CD4-positive, CD25-positive, alpha-beta regulatory T cell (primary cell): ENCODE measurements around the gene KCNT1. TPM values are rescaled to one million over a fixed set of nuclear protein-coding genes. Genes with fewer than 3 reads are reported as not detected.

Experiments
- ATAC-seq, 2 donors: fragments of 150-1000 bp; cut with Tn5 transposase; one replicate each; pipeline ENCODE4 v1.10.0; 2021; ENCODE audit warnings: low read depth in 2 of 2, moderate number of reproducible peaks in 2 of 2, moderate library complexity in 1 of 2
- DNase-seq, 3 donors: peaks; one replicate each; pipeline versions ENCODE4 v3.0.0 to v3.0.0-alpha.2; 2012 to 2022; ENCODE audit warnings: mixed read lengths in 1 of 3
- H3K27ac ChIP-seq: one replicate; pipeline ENCODE4 v1.7.0; 2013; ENCODE audit warnings: mild to moderate bottlenecking, low read length; ENCODE audit not compliant: insufficient read depth, poor library complexity, severe bottlenecking
- H3K27me3 ChIP-seq: one replicate; pipeline ENCODE4 v1.7.0; 2013; ENCODE audit warnings: low read length; ENCODE audit not compliant: control insufficient read depth, insufficient read depth
- H3K36me3 ChIP-seq: one replicate; pipeline ENCODE4 v1.7.0; 2013; ENCODE audit warnings: mild to moderate bottlenecking, low read length, moderate library complexity; ENCODE audit not compliant: control insufficient read depth, insufficient read depth
- H3K4me1 ChIP-seq: 2 replicates; pipeline ENCODE4 v1.7.0; 2013; ENCODE audit warnings: mild to moderate bottlenecking, low read length; ENCODE audit not compliant: insufficient read depth, control insufficient read depth, poor library complexity, severe bottlenecking
- H3K4me3 ChIP-seq: one replicate; pipeline ENCODE4 v1.7.0; 2013; ENCODE audit warnings: low read depth, mild to moderate bottlenecking, low read length, moderate library complexity
- H3K9me3 ChIP-seq, 2 experiments: 1 replicate in 1 of 2; 2 replicates in 1 of 2; pipeline ENCODE4 v1.7.0; 2013; ENCODE audit warnings: low read length in 2 of 2, mild to moderate bottlenecking in 1 of 2, moderate library complexity in 1 of 2; ENCODE audit not compliant: control insufficient read depth in 2 of 2
- H3K27ac Mint-ChIP-seq, 3 donors: one replicate each; pipeline ENCODE4 v1.8.0; 2020 to 2022; ENCODE audit warnings: mild to moderate bottlenecking in 3 of 3, mixed read lengths in 3 of 3, moderate library complexity in 2 of 3
- H3K27me3 Mint-ChIP-seq: one replicate; pipeline ENCODE4 v1.8.0; 2022; ENCODE audit warnings: mild to moderate bottlenecking, mixed read lengths
- H3K36me3 Mint-ChIP-seq: one replicate; pipeline ENCODE4 v1.8.0; 2020; ENCODE audit warnings: mixed read lengths
- H3K4me1 Mint-ChIP-seq, 4 donors: one replicate each; pipeline ENCODE4 v1.8.0; 2020 to 2022; ENCODE audit warnings: mixed read lengths in 4 of 4, mild to moderate bottlenecking in 1 of 4
- H3K4me3 Mint-ChIP-seq, 4 donors: one replicate each; pipeline ENCODE4 v1.8.0; 2020 to 2022; ENCODE audit warnings: mild to moderate bottlenecking in 4 of 4, mixed read lengths in 4 of 4, moderate library complexity in 3 of 4
- H3K9me3 Mint-ChIP-seq, 7 donors: one replicate each; pipeline ENCODE4 v1.8.0; 2020 to 2022; ENCODE audit warnings: mixed read lengths in 7 of 7, mild to moderate bottlenecking in 3 of 7, moderate library complexity in 2 of 7
- polyA plus RNA-seq, 4 donors: library from polyadenylated mRNA; unstranded; fragments of 300-500 nt; fragmentation: Illumina TruSeq; gene quantifications; one replicate each; pipeline ENCODE4 v1.2.3, GENCODE V29; 2021
- total RNA-seq: library from RNA; stranded (reverse); gene quantifications from one replicate; pipeline ENCODE4 v1.2.3, GENCODE V29; 2022

The KCNT1 gene
- total and polyA plus RNA-seq, 5 donors from 2014 or later = not detected

DNA sequence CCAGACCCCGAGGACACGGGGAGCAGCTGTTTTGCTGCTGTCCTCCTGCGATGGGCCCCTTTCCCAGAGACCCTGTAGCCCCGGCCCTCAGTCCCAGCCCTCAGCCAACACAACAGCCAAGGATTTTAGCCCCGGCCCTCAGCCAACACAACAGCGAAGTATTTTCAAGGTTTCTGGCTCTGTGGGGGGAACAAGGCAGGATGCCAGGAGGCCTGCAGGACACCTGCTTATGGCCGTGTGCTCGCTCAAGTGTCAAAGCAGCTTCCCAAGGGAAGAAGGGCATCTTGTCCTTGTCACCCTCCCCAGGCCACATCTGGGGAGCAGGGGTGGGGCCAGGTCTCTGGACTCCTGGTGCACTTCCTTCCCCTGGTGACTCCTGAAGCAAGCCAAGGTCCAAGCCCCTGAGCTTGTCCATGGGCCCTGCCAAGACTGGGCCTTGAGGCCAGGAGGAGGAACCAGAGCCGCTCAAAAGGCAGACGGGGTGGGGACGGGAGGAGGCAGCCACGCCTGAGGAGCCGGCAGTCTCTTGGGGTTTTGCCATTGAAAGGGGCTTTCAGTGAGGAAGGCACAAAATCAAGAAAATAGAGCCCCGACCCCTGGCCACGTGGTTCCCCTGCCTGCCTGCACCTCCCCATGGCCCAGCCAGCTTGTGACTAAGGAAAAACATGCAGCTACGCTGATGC lies 10.8 kb downstream of the KCNT1 start:
- H3K4me1 Mint-ChIP-seq = no peaks in the 10 kb centered on the region
- H3K4me3 Mint-ChIP-seq = no peak overlapping the region
- peaks cover 26% of the 10 kb centered on the region for H3K27me3 Mint-ChIP-seq
- H3K36me3 Mint-ChIP-seq = no peaks in the 10 kb centered on the region
- H3K4me3 ChIP-seq = no peak overlapping the region
- H3K4me1 ChIP-seq = no peaks in the 10 kb centered on the region
- peaks cover 0 to 1% (median 0%) of the 10 kb centered on the region in 7 donors for H3K9me3 Mint-ChIP-seq
- ATAC-seq = no peak
- H3K27ac Mint-ChIP-seq = no peak overlapping the region
- no peaks in the 10 kb centered on the region for H3K36me3 ChIP-seq
- DNase-seq = no peak
- H3K9me3 ChIP-seq = no peaks in the 10 kb centered on the region
- H3K27me3 ChIP-seq = no peaks in the 10 kb centered on the region
- no peak overlapping the region for H3K27ac ChIP-seq

DNA sequence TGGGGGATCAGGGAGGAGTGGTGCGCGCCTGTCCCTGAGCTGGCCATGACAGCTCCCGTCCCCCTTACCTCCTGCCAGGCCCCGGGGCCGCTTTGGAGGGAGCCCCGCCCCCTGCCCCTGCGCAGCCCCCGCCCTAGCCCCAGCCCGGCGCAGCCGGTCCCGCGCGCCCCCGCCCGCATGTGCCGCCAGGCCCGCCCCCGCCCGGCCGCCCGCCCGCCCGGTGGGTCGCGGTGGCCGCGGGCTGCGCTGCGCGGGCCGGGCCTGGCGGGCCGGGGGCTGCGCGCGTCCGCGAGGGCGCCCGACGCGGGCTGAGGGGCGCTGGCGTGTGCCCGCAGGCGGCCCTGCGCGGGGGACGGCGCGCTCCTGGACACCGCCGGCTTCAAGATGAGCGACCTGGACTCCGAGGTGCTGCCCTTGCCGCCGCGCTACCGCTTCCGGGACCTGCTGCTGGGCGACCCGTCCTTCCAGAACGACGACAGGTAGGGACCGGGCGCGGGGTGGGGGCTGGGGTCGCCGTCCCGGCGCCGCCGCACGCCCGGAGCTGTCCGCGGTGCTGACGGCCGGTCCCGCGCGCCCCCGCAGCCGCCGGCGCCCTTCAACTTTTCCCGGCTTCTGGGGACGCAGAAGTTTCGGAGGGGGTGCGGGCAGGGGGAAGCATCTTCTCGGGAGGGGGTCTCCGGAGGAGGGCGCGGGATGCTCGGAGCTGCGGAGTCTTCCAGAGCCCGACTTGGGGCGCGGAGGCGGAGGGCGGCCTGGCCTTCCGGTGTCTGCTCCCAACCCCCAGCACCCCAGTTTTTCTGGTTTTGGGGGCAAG lies 12.5 kb downstream of the KCNT1 start:
- Histone ChIP-seq H3K27ac (no peak overlapping the region), H3K4me1 (no peaks in the 10 kb centered on the region), H3K4me3 (no peak overlapping the region), H3K9me3 (no peaks in the 10 kb centered on the region), H3K36me3 (no peaks in the 10 kb centered on the region), H3K27me3 (no peaks in the 10 kb centered on the region)
- Mint-ChIP-seq H3K36me3 (no peaks in the 10 kb centered on the region), H3K27me3 (peaks cover 26% of the 10 kb centered on the region), H3K4me3 (no peak overlapping the region), H3K4me1 (no peaks in the 10 kb centered on the region), H3K27ac (no peak overlapping the region), H3K9me3 (peaks cover 0 to 1% (median 0%) of the 10 kb centered on the region in 7 donors)
- no peak for ATAC-seq
- DNase-seq = no peak

DNA sequence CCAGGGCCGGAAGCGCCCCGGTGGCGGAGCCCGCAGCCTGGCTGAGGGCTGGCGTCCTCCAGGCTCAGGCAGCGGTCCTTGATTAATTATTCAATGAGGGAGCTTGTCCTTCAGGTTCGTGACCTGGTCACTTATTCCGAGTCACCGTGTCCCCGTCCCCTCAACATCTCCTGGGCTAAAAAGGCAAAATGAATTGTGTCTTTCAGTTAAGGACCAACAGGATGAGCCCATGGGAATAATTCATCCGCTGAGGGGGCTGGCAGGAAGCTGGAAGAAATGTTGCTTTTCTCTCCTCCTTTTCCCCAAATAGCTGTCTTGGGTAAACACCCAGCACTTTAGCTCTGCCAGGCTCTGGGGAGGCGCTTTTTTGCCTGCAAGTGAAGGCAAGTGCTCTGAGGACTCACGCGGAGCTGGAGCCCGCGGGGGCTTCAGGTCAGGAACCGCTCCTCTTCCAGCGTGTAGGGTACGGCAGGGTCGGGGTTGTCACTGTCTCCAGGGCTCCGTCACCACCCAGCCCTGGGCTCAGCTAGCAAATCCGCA lies 13.1 kb downstream of the KCNT1 start:
- Mint-ChIP-seq H3K4me3 (no peak overlapping the region), H3K4me1 (no peaks in the 10 kb centered on the region), H3K36me3 (no peaks in the 10 kb centered on the region), H3K9me3 (peaks cover 0 to 1% (median 0%) of the 10 kb centered on the region in 7 donors), H3K27me3 (peaks cover 26% of the 10 kb centered on the region), H3K27ac (no peak overlapping the region)
- no peaks in the 10 kb centered on the region for H3K36me3 ChIP-seq
- no peak overlapping the region for H3K4me3 ChIP-seq
- H3K4me1 ChIP-seq = no peaks in the 10 kb centered on the region
- no peak overlapping the region for H3K27ac ChIP-seq
- no peaks in the 10 kb centered on the region for H3K9me3 ChIP-seq
- DNase-seq (no peak), ATAC-seq (no peak)
- H3K27me3 ChIP-seq = no peaks in the 10 kb centered on the region

DNA sequence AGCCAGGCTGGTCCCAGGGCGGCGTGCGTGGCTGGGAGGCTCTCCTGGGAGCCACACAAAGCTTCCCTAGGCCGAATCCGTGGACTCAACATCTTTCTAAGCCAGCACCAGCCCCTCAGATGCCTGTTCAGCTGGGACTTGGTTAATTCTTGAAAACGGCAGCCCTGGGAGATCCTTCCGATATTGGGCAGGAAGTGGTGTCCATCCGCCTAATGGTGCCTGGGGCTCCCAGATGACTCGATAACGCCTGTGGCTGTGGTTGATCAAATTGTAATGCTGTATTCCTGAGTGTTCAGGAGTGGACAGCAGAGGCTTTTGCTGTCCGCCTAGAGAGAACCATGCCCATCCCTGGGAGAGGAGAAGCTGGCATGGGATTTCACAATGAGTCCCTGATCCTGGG lies 14.1 kb downstream of the KCNT1 start:
- no peak for DNase-seq

DNA sequence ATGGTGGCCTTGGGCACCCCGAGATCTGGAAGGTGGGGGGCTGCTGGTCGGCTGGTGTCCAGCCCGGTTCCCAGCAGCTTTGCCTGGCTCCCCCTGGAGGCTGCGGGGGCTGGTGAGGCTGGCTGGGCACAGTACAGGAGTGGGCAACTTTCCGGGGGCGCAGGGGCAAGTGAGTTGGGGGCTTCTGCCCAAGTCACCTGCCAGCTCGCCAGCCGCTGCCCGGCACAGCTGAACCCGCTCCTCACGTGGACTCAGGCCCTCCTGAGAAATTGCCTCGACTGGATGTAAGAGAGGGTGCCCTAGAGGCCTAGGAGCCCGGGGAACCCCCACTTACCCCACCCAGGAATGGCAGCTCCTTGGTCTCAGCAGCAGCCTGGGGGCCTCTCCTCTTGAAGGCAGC lies 15.4 kb downstream of the KCNT1 start:
- Mint-ChIP-seq H3K36me3 (no peaks in the 10 kb centered on the region), H3K27ac (no peak overlapping the region), H3K9me3 (peaks cover 0 to 1% (median 0%) of the 10 kb centered on the region in 7 donors), H3K4me1 (no peaks in the 10 kb centered on the region), H3K4me3 (no peak overlapping the region), H3K27me3 (peaks cover 23% of the 10 kb centered on the region)
- Histone ChIP-seq H3K4me1 (no peaks in the 10 kb centered on the region), H3K27me3 (no peaks in the 10 kb centered on the region), H3K36me3 (no peaks in the 10 kb centered on the region), H3K9me3 (no peaks in the 10 kb centered on the region), H3K4me3 (no peak overlapping the region), H3K27ac (no peak overlapping the region)
- ATAC-seq (no peak), DNase-seq (no peak)

More for the DNA sequence above, 14.1 kb downstream of the KCNT1 start:
- Mint-ChIP-seq H3K4me1 (no peaks in the 10 kb centered on the region), H3K9me3 (peaks cover 0 to 1% (median 0%) of the 10 kb centered on the region in 7 donors), H3K4me3 (no peak overlapping the region), H3K27me3 (peaks cover 26% of the 10 kb centered on the region), H3K36me3 (no peaks in the 10 kb centered on the region), H3K27ac (no peak overlapping the region)
- Histone ChIP-seq H3K4me3 (no peak overlapping the region), H3K4me1 (no peaks in the 10 kb centered on the region), H3K27me3 (no peaks in the 10 kb centered on the region), H3K36me3 (no peaks in the 10 kb centered on the region), H3K9me3 (no peaks in the 10 kb centered on the region), H3K27ac (no peak overlapping the region)
- ATAC-seq = no peak

DNA sequence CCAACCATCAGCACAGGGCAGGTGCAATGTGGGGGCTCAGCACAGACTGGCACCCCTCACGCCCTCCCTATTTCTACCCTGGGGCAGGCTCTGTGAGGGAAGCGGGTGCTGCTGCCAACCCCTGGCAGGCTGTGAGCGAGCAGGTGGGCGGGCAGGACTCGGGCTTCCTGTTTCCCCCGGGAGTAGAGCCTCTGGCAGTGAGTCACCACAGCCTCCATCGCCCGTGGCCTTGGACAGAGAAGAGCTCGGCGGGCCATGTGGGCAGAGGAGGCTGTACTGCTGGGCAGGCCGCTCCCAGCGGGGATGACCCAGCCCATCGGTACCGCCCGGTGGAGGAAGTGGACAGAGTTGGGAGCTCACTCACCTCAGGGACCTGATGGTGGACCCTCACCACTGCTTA lies 16.6 kb downstream of the KCNT1 start:
- ATAC-seq (no peak), DNase-seq (no peak)
- Histone ChIP-seq H3K4me3 (no peak overlapping the region), H3K36me3 (no peaks in the 10 kb centered on the region), H3K9me3 (no peaks in the 10 kb centered on the region), H3K27ac (no peak overlapping the region), H3K27me3 (no peaks in the 10 kb centered on the region), H3K4me1 (no peaks in the 10 kb centered on the region)
- Mint-ChIP-seq H3K36me3 (no peaks in the 10 kb centered on the region), H3K4me1 (no peaks in the 10 kb centered on the region), H3K27ac (no peak overlapping the region), H3K4me3 (no peak overlapping the region), H3K27me3 (peaks cover 12% of the 10 kb centered on the region), H3K9me3 (peaks cover 0 to 1% (median 0%) of the 10 kb centered on the region in 7 donors)

DNA sequence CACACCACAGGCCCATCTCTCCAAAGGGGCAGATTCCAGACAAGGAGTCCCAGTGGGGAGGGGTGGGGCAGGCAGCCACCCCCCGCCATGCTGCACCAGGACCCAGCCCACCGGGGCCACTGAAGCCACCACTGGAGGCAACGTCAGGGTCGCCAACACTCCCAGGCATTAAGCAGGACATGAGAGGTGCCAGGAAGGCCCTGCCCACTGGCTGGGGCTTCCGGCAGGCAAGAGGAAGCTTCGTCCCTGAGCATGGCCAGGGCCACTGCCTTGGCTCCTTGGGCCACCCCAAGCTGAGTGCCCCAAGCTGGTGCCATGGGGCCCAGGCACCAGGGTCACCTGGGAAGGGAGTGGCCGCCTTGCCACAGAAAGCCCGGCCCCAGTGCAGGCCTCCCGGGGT lies 17.5 kb downstream of the KCNT1 start:
- Mint-ChIP-seq H3K9me3 (peaks cover 0 to 1% (median 0%) of the 10 kb centered on the region in 7 donors), H3K4me1 (no peaks in the 10 kb centered on the region), H3K27ac (no peak overlapping the region), H3K27me3 (peaks cover 12% of the 10 kb centered on the region), H3K4me3 (no peak overlapping the region), H3K36me3 (no peaks in the 10 kb centered on the region)
- Histone ChIP-seq H3K9me3 (no peaks in the 10 kb centered on the region), H3K27me3 (no peaks in the 10 kb centered on the region), H3K4me3 (no peak overlapping the region), H3K36me3 (no peaks in the 10 kb centered on the region), H3K4me1 (no peaks in the 10 kb centered on the region), H3K27ac (no peak overlapping the region)
- DNase-seq (no peak), ATAC-seq (no peak)
